Hepatocyte (in vitro differentiated cells): ENCODE data around the gene RPL18. TPM values are rescaled to one million over a fixed set of nuclear protein-coding genes. Genes with fewer than 3 reads are reported as not detected.

ENCODE experiments used
- DNase-seq: peaks from one replicate; pipeline ENCODE4 v3.0.0-alpha.2; 2016; ENCODE audit warnings: low spot score
- H2AFZ ChIP-seq: fragments of 200-600 bp; sonication (generic); 2 replicates; pipeline ENCODE4 v1.6.0; 2016; ENCODE audit warnings: antibody characterized with exemption, mild to moderate bottlenecking
- H3K27ac ChIP-seq: fragments of 200-600 bp; sonication (generic); 2 replicates; pipeline ENCODE4 v1.5.1; 2016; ENCODE audit warnings: mild to moderate bottlenecking
- H3K27me3 ChIP-seq: fragments of 200-600 bp; sonication (generic); 2 replicates; pipeline ENCODE4 v1.6.1; 2016
- H3K36me3 ChIP-seq: fragments of 200-600 bp; sonication (generic); replicated peaks from 2 replicates; pipeline ENCODE4 v1.5.1; 2016; ENCODE audit warnings: low read depth; ENCODE audit not compliant: insufficient read depth
- H3K4me1 ChIP-seq: fragments of 200-600 bp; sonication (generic); 2 replicates; pipeline ENCODE4 v1.5.1; 2016; ENCODE audit warnings: mild to moderate bottlenecking, moderate library complexity; ENCODE audit not compliant: insufficient read depth
- H3K4me2 ChIP-seq: fragments of 200-600 bp; sonication (generic); 2 replicates; pipeline ENCODE4 v1.6.0; 2016
- H3K4me3 ChIP-seq: fragments of 200-600 bp; sonication (generic); 2 replicates; pipeline ENCODE4 v1.5.1; 2016; ENCODE audit warnings: mild to moderate bottlenecking
- H3K79me2 ChIP-seq: fragments of 200-600 bp; sonication (generic); 2 replicates; pipeline ENCODE4 v1.6.0; 2017; ENCODE audit warnings: mild to moderate bottlenecking
- H3K9me2 ChIP-seq: fragments of 200-600 bp; sonication (generic); replicated peaks from 2 replicates; pipeline ENCODE4 v1.6.0; 2017; ENCODE audit warnings: mild to moderate bottlenecking; ENCODE audit not compliant: insufficient read depth
- H3K9me3 ChIP-seq: fragments of 200-600 bp; sonication (generic); 2 replicates; pipeline ENCODE4 v1.5.1; 2016; ENCODE audit warnings: low read depth, mild to moderate bottlenecking
- H4K20me1 ChIP-seq: fragments of 200-600 bp; sonication (generic); 2 replicates; pipeline ENCODE4 v1.6.0; 2016; ENCODE audit warnings: mild to moderate bottlenecking; ENCODE audit not compliant: insufficient read depth, poor library complexity, severe bottlenecking
- EZH2 ChIP-seq: fragments of 200-600 bp; sonication (generic); IDR thresholded peaks from 2 replicates; pipeline ENCODE4 v1.6.1; 2016; ENCODE audit warnings: antibody characterized with exemption, mild to moderate bottlenecking, borderline replicate concordance
- EZH2phosphoT487 ChIP-seq: fragments of 200-600 bp; sonication (generic); IDR thresholded peaks from one replicate; pipeline ENCODE4 v1.6.1; 2018; ENCODE audit warnings: antibody characterized with exemption, mild to moderate bottlenecking, low read depth, moderate library complexity; ENCODE audit not compliant: unreplicated experiment, severe bottlenecking
- WGBS: methylation state at CpG from one replicate; pipeline ENCODE4 v1.1.6; 2016; ENCODE audit warnings: low lambda C conversion rate; ENCODE audit errors: missing lambda C conversion rate; 5-methylcytosine and 5-hydroxymethylcytosine counted together
- polyA plus RNA-seq: library from polyadenylated mRNA; unstranded; fragments of >200 nt; fragmentation: Nextera tagmentation; extraction: Ambion mirVana; gene quantifications from 2 replicates; pipeline ENCODE4 v1.2.1, GENCODE V29; 2016
- total RNA-seq: library from RNA; depleted of rRNA; stranded (reverse); fragments of >200 nt; gene quantifications from 2 replicates; pipeline ENCODE4 v1.2.3, GENCODE V29; 2014
- TF ChIP-seq, protein P1 (sequence below): fragments of 200-600 bp; sonication (generic); IDR thresholded peaks from 2 replicates; pipeline ENCODE4 v1.5.1; 2016; ENCODE audit warnings: antibody characterized with exemption, mild to moderate bottlenecking; ENCODE audit not compliant: poor library complexity

The RPL18 gene
- total and polyA plus RNA-seq, 2 experiments from 2014 or later = 623 to 1,372 TPM

DNA sequence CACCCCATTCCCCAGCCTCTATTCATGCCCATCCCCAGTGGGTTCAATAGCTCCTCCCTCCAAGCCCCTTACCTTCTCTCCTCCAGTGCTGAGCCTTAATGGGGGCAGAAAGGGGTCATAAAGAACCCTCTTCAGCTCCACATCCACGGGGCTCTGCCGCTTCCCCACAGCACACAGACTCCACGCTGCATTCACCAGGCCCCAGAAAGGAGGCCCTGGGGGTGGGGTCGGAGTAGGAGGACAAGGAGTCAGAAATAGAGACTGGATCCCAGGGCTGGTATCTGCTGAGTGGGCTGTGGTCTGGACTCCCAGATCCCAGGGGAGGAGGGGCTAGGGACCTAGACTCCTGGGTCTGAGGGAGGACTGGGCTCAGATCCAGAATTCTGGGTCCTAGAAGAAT is 25.4 kb upstream of the RPL18 start:
- Histone ChIP-seq H4K20me1 (no peaks in the 10 kb centered on the region), H3K27me3 (no peaks in the 10 kb centered on the region), H3K4me1 (peaks cover 11% of the 10 kb centered on the region), H3K79me2 (no peaks in the 10 kb centered on the region), H3K4me3 (no peak overlapping the region), H3K36me3 (no peaks in the 10 kb centered on the region), H2AFZ (no peak overlapping the region), H3K9me2 (no peaks in the 10 kb centered on the region), H3K27ac (no peak overlapping the region), H3K4me2 (peak overlapping the region; percentile 99), H3K9me3 (no peaks in the 10 kb centered on the region)
- TF ChIP-seq EZH2phosphoT487 = no peak
- TF ChIP-seq EZH2 = no peak
- TF ChIP-seq, protein P1, sequence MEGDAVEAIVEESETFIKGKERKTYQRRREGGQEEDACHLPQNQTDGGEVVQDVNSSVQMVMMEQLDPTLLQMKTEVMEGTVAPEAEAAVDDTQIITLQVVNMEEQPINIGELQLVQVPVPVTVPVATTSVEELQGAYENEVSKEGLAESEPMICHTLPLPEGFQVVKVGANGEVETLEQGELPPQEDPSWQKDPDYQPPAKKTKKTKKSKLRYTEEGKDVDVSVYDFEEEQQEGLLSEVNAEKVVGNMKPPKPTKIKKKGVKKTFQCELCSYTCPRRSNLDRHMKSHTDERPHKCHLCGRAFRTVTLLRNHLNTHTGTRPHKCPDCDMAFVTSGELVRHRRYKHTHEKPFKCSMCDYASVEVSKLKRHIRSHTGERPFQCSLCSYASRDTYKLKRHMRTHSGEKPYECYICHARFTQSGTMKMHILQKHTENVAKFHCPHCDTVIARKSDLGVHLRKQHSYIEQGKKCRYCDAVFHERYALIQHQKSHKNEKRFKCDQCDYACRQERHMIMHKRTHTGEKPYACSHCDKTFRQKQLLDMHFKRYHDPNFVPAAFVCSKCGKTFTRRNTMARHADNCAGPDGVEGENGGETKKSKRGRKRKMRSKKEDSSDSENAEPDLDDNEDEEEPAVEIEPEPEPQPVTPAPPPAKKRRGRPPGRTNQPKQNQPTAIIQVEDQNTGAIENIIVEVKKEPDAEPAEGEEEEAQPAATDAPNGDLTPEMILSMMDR = no peak
- DNase-seq = no peak
- whole genome bisulfite sequencing = 70% methylated on average over 4 of the region's 4 CpGs

DNA sequence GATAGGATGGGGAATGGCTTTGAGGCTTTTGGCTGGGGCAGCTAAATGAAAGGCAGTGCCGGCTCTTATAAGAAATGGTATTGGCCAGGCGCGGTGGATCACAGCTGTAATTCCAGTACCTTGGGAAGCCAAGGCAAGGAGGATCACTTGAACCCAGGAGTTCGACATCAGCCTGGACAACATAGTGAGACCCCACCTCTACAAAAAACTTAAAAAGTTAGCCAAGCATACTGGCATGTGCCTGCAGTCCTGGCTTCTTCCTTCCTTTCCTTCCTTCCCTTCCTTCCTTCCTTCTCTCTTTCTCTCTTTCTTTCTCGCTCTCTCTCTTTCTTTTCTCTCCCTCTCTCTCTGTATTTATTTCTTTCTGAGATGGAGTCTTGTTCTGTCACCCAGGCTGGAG is 23.9 kb upstream of the RPL18 start:
- Histone ChIP-seq H3K9me3 (no peaks in the 10 kb centered on the region), H3K27ac (no peak overlapping the region), H4K20me1 (no peaks in the 10 kb centered on the region), H3K4me3 (no peak overlapping the region), H3K4me2 (no peak overlapping the region), H3K36me3 (no peaks in the 10 kb centered on the region), H2AFZ (no peak overlapping the region), H3K9me2 (no peaks in the 10 kb centered on the region), H3K27me3 (no peaks in the 10 kb centered on the region), H3K79me2 (no peaks in the 10 kb centered on the region), H3K4me1 (peaks cover 11% of the 10 kb centered on the region)
- DNase-seq = no peak
- 96% methylated on average over 5 of the region's 5 CpGs for WGBS
- TF ChIP-seq EZH2 (no peak), EZH2phosphoT487 (no peak)
- TF ChIP-seq, protein P1 = no peak

DNA sequence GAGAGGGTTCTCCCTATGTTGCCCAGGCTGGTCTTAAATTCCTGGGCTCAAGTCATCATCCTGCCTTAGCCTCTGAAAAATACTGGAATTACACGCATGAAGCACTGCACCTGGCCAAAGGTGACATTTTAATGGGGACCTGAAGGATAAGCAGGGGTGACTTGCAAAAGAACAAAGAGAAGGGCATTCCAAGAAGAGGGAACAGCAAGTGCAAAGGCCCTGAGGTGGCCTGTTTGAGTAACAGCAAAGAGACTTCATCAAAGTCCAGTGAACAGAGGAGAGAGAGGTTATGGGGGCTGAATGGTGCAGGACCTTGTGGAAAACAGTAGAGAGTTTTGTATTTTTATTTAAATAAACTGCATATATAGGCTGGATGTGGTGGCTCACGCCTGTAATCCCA is 22.9 kb upstream of the RPL18 start:
- Histone ChIP-seq H4K20me1 (no peaks in the 10 kb centered on the region), H3K9me3 (no peaks in the 10 kb centered on the region), H3K36me3 (no peaks in the 10 kb centered on the region), H3K4me3 (no peak overlapping the region), H3K79me2 (no peaks in the 10 kb centered on the region), H2AFZ (no peak overlapping the region), H3K27me3 (no peaks in the 10 kb centered on the region), H3K27ac (no peak overlapping the region), H3K4me2 (no peak overlapping the region), H3K9me2 (no peaks in the 10 kb centered on the region), H3K4me1 (peaks cover 11% of the 10 kb centered on the region)
- WGBS = 97% methylated on average over 2 of the region's 2 CpGs
- no peak for TF ChIP-seq EZH2phosphoT487
- TF ChIP-seq, protein P1 = no peak
- no peak for DNase-seq
